ENCODE results near the gene MEX3C. TPM values are rescaled to one million over a fixed set of nuclear protein-coding genes. Genes with fewer than 3 reads are reported as not detected.

MEX3C gene
- total RNA-seq, 1 donor from 2014 or later: 57.4 TPM

DNA sequence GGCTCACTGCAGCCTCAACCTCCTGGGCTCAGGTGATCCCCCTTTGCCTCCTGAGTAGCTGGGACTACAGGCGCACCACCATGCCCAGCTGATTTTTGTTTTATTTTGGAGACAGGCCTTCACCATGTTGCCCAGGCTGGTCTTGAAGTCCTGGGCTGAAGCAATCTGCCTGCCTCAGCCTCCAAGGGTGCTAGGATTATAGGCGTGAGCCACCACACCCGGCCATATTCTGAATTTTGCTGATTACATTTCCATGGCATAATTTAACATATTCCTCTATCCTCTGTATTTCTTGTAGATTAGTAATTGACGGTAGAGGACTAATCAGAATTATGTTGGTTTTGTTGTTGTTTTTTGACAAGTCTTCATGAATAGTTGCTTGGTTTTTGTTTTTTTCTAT lies 50.6 kb downstream of the MEX3C start:
- ChIA-PET POLR2A (no interaction called here), CTCF (no interaction called here)
- TF ChIP-seq, protein P1, sequence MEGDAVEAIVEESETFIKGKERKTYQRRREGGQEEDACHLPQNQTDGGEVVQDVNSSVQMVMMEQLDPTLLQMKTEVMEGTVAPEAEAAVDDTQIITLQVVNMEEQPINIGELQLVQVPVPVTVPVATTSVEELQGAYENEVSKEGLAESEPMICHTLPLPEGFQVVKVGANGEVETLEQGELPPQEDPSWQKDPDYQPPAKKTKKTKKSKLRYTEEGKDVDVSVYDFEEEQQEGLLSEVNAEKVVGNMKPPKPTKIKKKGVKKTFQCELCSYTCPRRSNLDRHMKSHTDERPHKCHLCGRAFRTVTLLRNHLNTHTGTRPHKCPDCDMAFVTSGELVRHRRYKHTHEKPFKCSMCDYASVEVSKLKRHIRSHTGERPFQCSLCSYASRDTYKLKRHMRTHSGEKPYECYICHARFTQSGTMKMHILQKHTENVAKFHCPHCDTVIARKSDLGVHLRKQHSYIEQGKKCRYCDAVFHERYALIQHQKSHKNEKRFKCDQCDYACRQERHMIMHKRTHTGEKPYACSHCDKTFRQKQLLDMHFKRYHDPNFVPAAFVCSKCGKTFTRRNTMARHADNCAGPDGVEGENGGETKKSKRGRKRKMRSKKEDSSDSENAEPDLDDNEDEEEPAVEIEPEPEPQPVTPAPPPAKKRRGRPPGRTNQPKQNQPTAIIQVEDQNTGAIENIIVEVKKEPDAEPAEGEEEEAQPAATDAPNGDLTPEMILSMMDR (IDR thresholded peaks at IDR 0.05): no peak
- DNase-seq (no peak), ATAC-seq (ENCODE audit: low read depth) (no peak)
- peaks cover 22% of the 10 kb centered on the region for H3K4me1 Mint-ChIP-seq
- no peak overlapping the region for H3K4me3 Mint-ChIP-seq
- H3K27me3 Mint-ChIP-seq: no peaks in the 10 kb centered on the region
- intact Hi-C loops (cut with micrococcal nuclease): no loop called here
- no peaks in the 10 kb centered on the region for H3K9me3 Mint-ChIP-seq
- no peak overlapping the region for H3K27ac Mint-ChIP-seq
- no peaks in the 10 kb centered on the region for H3K36me3 Mint-ChIP-seq (ENCODE audit: low read depth)

DNA sequence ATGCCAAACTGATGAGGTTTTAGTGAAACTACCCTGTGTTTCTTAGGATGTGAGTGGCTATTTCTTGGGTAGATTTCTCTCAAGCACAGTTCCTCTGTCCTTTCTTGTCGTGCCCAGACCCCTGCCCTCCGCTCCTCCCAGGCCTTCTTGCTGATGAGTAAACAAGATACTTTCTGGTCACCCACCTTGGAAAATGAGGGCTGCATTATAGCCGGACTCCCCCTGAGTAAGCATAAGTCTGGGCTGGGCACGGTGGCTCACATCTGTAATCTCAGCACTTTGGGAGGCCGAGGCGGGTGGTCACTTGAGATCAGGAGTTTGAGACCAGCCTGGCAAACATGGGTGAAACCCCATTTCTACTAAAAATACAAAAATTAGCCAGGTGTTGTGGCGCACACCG lies 58.5 kb downstream of the MEX3C start:
- H3K4me1 Mint-ChIP-seq: peaks cover 20% of the 10 kb centered on the region
- POLR2A ChIA-PET: no interaction called here
- TF ChIP-seq, protein P1 (IDR thresholded peaks at IDR 0.05): no peak
- intact Hi-C loops (cut with micrococcal nuclease): no loop called here
- DNase-seq (no peak), ATAC-seq (ENCODE audit: low read depth) (no peak)
- CTCF ChIA-PET: no interaction called here
- H3K36me3 Mint-ChIP-seq (ENCODE audit: low read depth): no peaks in the 10 kb centered on the region
- no peak overlapping the region for H3K27ac Mint-ChIP-seq
- H3K4me3 Mint-ChIP-seq: no peak overlapping the region
- peaks cover 2% of the 10 kb centered on the region for H3K9me3 Mint-ChIP-seq
- no peaks in the 10 kb centered on the region for H3K27me3 Mint-ChIP-seq

DNA sequence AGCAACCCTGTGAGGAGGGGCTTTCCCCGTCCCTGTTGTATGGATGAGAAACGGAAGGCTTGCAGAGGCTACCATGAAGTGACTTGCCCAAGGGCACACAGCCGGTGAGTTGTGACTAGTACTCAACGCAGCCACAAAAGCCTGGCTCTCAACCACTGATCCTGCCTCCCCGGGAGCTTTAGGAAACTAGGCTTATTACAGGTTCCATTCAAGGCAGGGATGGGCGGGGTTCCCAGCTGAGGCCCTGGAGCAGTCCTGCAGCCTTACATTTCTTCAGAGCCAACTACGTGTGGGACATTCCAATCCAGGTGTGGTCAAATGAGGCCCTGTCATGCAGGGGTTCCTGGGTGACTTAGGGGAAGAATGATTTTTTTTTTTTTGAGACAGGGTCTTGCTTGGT lies 59.6 kb downstream of the MEX3C start:
- ChIA-PET CTCF (interaction anchor here (0.7 kb wide), 1 partner anchor 1405 kb away, joined by 3 read pairs; no protein-coding TSS in a partner anchor), POLR2A (interaction anchor here (1.0 kb wide), 1 partner anchor 259 kb away, joined by 3 read pairs; the partner anchor contains the start of gene ME2)
- ATAC-seq (ENCODE audit: low read depth): no peak
- intact Hi-C loops (cut with micrococcal nuclease): no loop called here
- DNase-seq: no peak
- peaks cover 20% of the 10 kb centered on the region for H3K4me1 Mint-ChIP-seq
- H3K4me3 Mint-ChIP-seq: no peak overlapping the region
- TF ChIP-seq, protein P1 (IDR thresholded peaks at IDR 0.05): no peak
- no peaks in the 10 kb centered on the region for H3K27me3 Mint-ChIP-seq
- no peaks in the 10 kb centered on the region for H3K36me3 Mint-ChIP-seq (ENCODE audit: low read depth)
- peaks cover 2% of the 10 kb centered on the region for H3K9me3 Mint-ChIP-seq
- no peak overlapping the region for H3K27ac Mint-ChIP-seq

DNA sequence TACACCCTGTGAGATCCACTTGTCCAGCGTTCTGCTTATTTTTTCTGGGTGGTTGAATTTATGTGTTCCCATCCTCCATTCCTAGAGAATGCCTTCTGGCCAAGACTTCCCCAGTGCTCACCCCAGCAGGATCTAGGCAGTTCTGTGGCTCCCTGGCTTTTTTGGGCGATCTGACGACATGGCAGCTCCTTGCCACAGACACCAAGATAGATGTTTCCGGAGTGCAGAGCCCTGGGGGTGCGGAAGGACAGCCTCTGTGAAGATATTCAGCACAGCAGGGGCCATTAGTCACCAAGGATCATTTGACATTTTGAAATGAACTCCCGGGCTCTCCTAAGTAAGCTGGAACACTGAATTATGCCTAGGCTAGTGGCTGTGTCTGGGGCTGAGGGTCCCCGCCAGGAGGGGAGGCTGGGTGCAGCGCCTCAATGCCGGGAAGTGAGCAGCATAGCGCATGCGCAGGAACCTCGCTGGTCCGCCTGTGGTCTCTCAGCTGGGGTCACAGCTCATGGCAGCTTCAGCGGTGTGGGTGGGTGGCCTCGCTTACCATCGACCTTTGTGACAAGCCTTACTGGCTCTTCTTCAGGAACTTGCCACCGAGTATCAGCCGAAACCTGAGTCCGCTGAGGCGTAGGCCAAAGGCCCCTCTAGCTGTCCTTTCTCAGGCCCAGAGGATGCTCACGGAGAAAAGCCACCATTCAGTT lies 60.3 kb downstream of the MEX3C start:
- ChIA-PET CTCF (interaction anchor here (1.8 kb wide), 1 partner anchor 15 kb away, joined by 5 read pairs; no protein-coding TSS in a partner anchor), POLR2A (interaction anchor here (0.5 to 1.0 kb wide), 2 partner anchors 38 to 258 kb away, joined by 3 to 4 read pairs; partner anchors contain the start of gene ME2)
- Mint-ChIP-seq H3K9me3 (peaks cover 2% of the 10 kb centered on the region), H3K36me3 (ENCODE audit: low read depth) (no peaks in the 10 kb centered on the region), H3K27me3 (no peaks in the 10 kb centered on the region), H3K4me1 (peaks cover 15% of the 10 kb centered on the region), H3K27ac (no peak overlapping the region), H3K4me3 (no peak overlapping the region)
- ATAC-seq (ENCODE audit: low read depth) (no peak), DNase-seq (no peak)
- intact Hi-C loops (cut with micrococcal nuclease): no loop called here
- TF ChIP-seq, protein P1 (IDR thresholded peaks at IDR 0.05): no peak

DNA sequence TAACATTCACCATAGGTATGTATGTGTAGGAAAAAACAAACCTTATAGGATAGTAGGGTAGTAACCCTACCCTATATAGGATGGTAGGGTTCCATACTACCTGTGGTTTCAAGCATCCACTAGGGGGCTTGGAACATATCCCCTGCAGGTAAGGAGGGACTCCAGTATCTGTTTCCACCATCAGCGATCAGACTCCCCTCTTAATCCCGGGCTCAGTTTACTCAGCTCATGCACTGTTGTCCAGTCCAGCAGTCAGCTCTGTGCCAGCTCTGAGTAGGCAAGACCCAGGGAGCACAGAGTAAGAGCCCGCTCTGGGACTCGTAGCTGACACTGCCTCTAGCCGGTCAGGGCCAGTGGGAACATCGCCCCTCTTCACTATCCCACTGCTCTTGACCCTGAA lies 61.7 kb downstream of the MEX3C start:
- Mint-ChIP-seq H3K27me3 (no peaks in the 10 kb centered on the region), H3K9me3 (peaks cover 1% of the 10 kb centered on the region), H3K27ac (no peak overlapping the region), H3K36me3 (ENCODE audit: low read depth) (no peaks in the 10 kb centered on the region), H3K4me1 (peaks cover 11% of the 10 kb centered on the region), H3K4me3 (no peak overlapping the region)
- intact Hi-C loops (cut with micrococcal nuclease): loop anchor here (1.0 kb wide), 1 partner anchor 17 kb away; no protein-coding TSS in a partner anchor
- TF ChIP-seq, protein P1 (IDR thresholded peaks at IDR 0.05): no peak
- CTCF ChIA-PET: interaction anchor here (0.9 to 1.8 kb wide), 3 partner anchors 14 to 60 kb away, joined by 3 to 5 read pairs (median 5); no protein-coding TSS in a partner anchor
- POLR2A ChIA-PET: no interaction called here
- ATAC-seq (ENCODE audit: low read depth): no peak
- no peak for DNase-seq
